MG63 (cell line): ENCODE measurements around the gene UBE2O. TPM values are rescaled to one million over a fixed set of nuclear protein-coding genes. Genes with fewer than 3 reads are reported as not detected.

Source experiments
- DNase-seq: peaks from one replicate; pipeline ENCODE4 v3.0.0-alpha.2; 2020
- H3K27me3 ChIP-seq: fragments of 250-450 bp; sonication (Bioruptor Pico); 2 replicates; pipeline ENCODE4 v1.5.1; 2020; ENCODE audit warnings: mild to moderate bottlenecking, moderate library complexity
- H3K36me3 ChIP-seq: fragments of 250-450 bp; sonication (Bioruptor Pico); 2 replicates; pipeline ENCODE4 v1.5.1; 2020; ENCODE audit warnings: mild to moderate bottlenecking, moderate library complexity
- H3K4me3 ChIP-seq: fragments of 250-450 bp; sonication (Bioruptor Pico); 2 replicates; pipeline ENCODE4 v1.5.1; 2020; ENCODE audit warnings: mild to moderate bottlenecking, moderate library complexity
- H3K9me3 ChIP-seq: fragments of 250-450 bp; sonication (Bioruptor Pico); 2 replicates; pipeline ENCODE4 v1.5.1; 2020; ENCODE audit warnings: mild to moderate bottlenecking, moderate library complexity
- total RNA-seq: library from RNA; depleted of rRNA; stranded (reverse); fragments of >200 nt; shearing (Covaris generic); gene quantifications from 2 replicates; pipeline ENCODE4 v1.2.3, GENCODE V29; 2014; ENCODE audit warnings: low replicate concordance; rRNA removed

UBE2O gene
- total RNA-seq = 19.7 and 32.7 TPM in 2 replicates

DNA sequence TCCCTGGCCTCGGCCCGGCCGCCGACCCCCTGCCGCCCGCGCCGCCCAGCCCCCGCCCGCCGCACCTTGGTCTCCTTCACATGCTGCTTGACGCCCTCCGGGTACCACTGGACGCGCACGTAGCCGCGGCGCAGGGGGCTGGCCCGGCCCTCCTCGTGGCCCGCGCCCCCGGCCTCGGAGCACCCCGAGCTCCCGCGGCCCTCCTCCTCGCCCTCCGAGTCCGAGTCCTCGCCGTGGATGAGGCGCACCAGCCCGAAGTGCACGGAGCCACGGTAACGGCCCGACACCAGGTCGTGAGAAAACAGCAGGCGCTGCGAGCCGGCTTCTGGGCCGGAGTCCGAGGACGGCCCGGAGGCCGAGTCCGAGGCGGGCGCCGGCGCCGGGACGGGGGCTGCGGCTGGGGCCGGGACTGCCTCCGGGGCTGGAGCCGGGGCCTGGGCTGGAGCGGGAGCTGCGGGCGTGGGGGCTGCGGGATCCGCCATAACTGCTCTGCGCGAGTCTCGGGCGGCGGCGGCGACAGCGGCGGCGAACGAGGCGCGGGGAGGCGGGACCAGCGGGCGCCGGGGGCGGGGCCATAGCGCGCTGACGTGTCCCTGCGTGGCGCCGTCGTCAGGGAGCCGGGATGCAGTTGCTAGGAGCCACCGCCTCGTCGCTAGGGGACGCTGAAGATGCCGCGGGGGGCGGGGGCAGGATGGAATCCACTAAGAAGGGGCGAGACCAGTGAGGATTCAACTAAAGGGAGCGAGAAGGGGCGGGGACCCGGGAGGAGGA, at the start of gene UBE2O:
Gene UBE2O (minus strand): TSS at position 493 of the 771 bp plus-strand sequence. CDS start 11 bp downstream, at position 482.
- Histone ChIP-seq H3K27me3 (no peaks in the 10 kb centered on the region), H3K9me3 (no peaks in the 10 kb centered on the region), H3K36me3 (peaks cover 7% of the 10 kb centered on the region; the same call in 1 of the 2 replicates), H3K4me3 (peak within 1 kb of the TSS; percentile 69)
- DNase-seq = peak; percentile 93

DNA sequence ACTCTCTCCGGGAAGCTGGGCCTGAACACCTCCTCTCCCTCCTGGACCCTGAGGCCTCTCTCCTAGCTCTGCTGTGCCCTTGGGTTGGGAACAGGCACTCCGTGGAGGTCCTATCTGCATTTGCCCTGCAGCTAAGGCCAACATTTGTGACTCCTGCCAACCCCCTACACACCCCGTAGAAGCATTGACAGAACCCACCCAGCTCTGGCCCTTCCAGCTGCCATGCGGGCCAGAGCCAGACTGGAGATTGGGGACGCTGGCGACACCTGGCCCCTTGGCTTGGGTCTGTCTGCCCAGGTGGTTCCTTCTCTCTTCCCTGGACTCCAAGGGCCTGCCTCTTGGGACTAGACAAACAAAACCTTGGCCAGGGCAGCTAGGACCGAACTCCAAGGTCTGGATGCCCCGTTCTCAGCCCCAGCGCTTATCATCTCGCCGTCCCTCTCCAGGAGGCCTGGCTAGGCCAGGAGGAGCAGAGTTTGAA, 48.9 kb upstream of the UBE2O start:
- H3K27me3 ChIP-seq = no peaks in the 10 kb centered on the region
- H3K9me3 ChIP-seq = no peaks in the 10 kb centered on the region
- H3K36me3 ChIP-seq = 0 out of 2 replicates have a peak, but pooled peaks cover 2% of the 10 kb centered on the region
- H3K4me3 ChIP-seq = peak overlapping the region; percentile 62
- no peak for DNase-seq

DNA sequence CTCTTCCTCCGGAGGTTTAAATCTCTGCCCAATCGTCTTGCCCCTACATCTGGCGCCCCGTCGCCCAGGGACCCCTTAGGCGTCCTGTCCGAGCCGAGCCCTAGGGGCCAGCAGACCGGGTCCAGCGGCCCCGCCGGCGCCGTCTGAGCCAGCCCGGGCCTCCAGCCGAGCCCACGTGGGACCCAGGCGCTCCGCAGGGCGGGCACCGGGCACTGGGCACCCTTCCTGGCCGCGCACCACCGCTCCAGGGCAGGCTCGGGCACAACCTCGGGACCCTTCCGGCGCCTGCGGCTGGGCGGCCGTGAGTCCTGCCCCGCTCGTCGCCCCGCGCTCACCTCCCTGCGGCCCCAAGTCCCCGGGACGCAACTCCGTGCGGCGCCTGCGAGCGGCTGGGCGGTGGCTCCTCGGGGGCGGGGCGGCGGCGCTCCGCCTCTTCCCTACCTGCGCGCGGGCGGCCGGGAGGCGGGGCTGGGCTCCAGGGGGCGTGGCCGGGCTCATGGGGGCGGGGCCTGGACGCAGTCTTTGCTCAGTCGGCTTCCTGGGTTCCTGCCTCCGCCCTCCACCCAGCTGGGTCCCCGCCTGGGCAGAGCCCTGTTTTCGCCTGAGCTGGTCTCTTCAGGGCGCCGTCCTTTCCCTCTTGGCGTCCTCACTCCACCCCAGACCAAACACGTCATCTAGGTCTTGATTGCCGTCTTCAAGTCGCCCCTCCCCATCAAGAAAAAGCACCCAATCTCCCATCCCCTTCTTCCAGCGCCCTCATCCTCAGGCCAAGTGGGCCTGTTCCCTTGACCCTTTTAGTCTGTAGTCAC, 48.3 kb upstream of the UBE2O start, which contains the start of gene RHBDF2:
Gene RHBDF2 (minus strand): TSS at position 406 of the 809 bp plus-strand sequence. CDS start 19,899 bp downstream, outside the sequence.
- no peaks in the 10 kb centered on the region for H3K9me3 ChIP-seq
- H3K4me3 ChIP-seq = peak within 1 kb of the TSS; percentile 62
- DNase-seq = peak; percentile 92
- 0 out of 2 replicates have a peak, but pooled peaks cover 2% of the 10 kb centered on the region for H3K36me3 ChIP-seq
- H3K27me3 ChIP-seq = no peaks in the 10 kb centered on the region

DNA sequence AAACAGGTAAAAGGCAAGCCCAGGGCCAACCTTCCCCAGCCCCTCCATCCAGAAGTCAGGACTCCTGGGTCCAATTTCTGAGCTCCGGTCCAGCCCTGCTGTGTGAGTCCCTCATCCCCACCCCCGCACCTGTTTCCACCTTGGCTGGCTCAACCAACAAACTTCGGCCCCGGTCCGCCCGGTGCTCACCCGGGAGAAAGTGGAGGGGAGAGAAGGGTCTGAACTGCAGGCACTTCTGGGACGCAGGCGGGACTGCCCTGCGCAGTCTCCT, 47.7 kb upstream of the UBE2O start:
- no peaks in the 10 kb centered on the region for H3K27me3 ChIP-seq
- H3K36me3 ChIP-seq = peaks cover 2% of the 10 kb centered on the region; the same call in 1 of the 2 replicates
- H3K4me3 ChIP-seq = peak overlapping the region; percentile 62
- no peaks in the 10 kb centered on the region for H3K9me3 ChIP-seq
- DNase-seq = no peak

DNA sequence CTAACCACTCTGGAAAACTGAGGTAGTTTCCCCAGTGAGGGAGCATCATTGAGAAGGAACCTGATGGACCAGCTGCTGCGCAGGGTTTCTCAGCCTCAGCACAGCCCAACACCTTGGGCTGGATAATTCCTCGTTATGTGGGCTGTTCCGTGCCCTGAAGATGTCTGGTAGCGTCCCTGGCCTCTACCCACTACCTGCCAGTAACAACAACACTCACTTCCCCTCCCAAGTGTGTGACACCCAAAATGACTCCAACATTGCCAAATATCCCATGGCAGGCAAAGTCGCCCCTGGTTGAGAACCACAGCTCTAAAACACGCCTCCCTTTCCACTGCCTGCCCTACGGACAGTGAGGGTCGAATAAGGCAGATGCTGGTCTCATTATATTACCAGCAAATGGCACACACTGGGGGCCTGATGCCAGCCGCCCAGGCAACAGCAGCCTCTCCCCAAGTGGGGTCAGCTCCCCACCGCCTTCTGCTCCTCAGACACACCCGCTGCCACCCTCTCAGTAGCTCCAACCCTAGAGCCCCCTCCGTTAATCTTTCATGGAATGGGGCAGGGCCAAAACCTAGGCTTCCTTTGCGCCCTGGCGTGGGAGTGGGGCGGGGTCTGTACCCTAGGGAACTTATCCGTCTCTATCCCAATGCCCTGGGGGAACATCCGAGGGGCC, 47.3 kb upstream of the UBE2O start:
- H3K27me3 ChIP-seq = no peaks in the 10 kb centered on the region
- H3K9me3 ChIP-seq = no peaks in the 10 kb centered on the region
- peaks cover 2% of the 10 kb centered on the region; the same call in 1 of the 2 replicates for H3K36me3 ChIP-seq
- no peak for DNase-seq
- peak overlapping the region; percentile 62 for H3K4me3 ChIP-seq

DNA sequence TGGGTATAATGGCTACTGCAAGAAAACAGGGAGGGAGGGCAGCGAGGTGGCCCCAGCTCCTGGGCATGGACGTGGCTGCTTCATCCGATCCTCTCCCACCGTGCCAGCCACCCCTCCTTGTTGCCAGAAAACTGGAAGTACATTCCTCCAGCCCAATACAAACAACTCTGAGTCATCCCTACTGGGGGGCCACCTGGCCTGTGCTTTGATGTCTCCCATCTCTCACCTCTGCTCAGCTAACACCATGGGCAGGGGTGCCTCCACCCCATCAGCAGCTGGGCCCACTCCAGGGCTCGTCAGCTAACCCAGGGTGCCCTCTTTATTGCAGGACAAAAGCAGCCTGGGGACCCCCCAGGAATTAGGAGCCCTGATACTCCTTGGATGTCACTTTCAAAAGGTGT, 46.3 kb upstream of the UBE2O start:
- Histone ChIP-seq H3K27me3 (no peaks in the 10 kb centered on the region), H3K4me3 (peak overlapping the region; percentile 62; the same call in 1 of the 2 replicates), H3K9me3 (no peaks in the 10 kb centered on the region), H3K36me3 (peaks cover 5% of the 10 kb centered on the region; the same call in 1 of the 2 replicates)
- DNase-seq = peak; percentile 59

DNA sequence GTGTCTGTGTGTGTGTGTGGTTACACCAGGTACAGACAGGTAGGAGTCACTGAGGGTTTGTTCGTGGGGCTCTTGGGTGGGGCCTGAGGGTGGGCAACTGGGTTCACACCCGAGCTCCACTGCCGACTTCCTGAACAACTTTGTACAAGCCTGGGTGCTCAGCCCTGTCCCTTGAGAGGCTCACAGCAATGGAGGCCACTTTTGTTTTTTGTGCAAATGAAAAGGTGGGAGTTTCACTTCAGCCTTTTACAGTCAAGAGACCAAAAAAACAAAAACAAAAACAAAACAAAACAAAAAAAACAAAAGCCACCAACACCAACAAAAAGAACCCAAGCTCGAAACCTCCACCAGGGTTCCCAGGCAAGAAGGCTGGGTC, 45.9 kb upstream of the UBE2O start:
- H3K9me3 ChIP-seq = no peaks in the 10 kb centered on the region

DNA sequence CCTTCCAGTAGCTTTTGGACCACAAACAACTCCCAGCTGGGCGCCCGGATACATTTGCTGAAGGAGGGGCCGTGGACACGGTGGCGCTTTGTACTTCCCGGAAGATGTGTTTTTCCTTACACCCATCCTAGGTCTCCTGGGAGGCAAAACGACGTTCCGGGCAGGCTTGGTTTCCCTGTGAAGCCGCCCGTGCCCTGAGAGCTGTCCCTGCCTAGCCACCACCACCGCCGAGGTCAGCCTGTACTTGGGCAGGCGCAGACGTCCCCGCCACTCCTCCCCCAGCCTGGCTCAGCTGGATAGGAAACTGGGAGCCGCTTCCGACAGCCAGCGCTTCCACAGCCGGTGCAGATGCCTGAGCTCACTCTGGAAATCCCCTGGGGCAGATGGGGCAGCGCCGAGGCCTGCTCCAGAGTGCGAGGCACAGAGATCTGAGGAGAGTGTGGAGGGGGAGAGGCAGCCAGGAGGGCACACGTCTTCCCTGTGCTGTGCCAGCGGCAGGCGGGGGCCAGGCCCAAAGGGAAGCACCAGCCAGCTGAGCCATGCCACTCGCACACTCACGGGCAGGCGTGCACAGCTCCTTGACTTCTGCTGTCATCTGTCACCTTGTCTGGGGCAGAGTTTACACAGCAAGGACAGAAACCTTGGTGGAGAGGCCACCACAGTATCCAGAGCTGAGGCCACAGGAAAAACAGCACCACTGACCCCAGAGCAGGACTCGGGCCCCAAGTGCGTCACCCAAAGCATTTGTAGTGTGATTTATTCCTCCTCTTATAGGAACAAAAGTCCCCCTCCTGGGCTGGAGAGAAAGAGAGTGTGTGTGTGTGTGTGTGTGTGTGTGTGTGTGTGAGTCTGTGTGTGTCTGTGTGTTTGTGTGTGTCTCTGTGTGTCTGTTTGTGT, 45.3 kb upstream of the UBE2O start:
- no peaks in the 10 kb centered on the region for H3K27me3 ChIP-seq
- DNase-seq = peak; percentile 84
- H3K4me3 ChIP-seq = no peak overlapping the region
- peaks cover 5% of the 10 kb centered on the region; the same call in 1 of the 2 replicates for H3K36me3 ChIP-seq
- H3K9me3 ChIP-seq = no peaks in the 10 kb centered on the region

More for the DNA sequence above, 45.9 kb upstream of the UBE2O start:
- no peak for DNase-seq
- Histone ChIP-seq H3K27me3 (no peaks in the 10 kb centered on the region), H3K36me3 (peaks cover 5% of the 10 kb centered on the region; the same call in 1 of the 2 replicates), H3K4me3 (no peak overlapping the region; the same call in 1 of the 2 replicates)

DNA sequence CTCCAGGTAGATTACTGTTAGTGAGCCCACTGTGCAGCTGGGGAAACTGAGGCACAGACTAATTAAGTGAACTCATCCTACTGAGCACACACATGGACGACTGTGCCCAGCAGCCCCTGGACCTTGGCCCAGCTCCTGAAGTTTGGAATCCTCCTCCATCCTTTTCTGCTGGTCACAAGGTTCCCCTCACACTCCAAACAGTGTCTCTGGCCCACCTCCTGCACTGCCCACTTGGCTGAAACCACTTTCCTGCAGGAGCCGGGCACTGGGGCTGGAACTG, 44.7 kb upstream of the UBE2O start:
- no peaks in the 10 kb centered on the region for H3K9me3 ChIP-seq
- no peak overlapping the region for H3K4me3 ChIP-seq
- peaks cover 5% of the 10 kb centered on the region; the same call in 1 of the 2 replicates for H3K36me3 ChIP-seq
- no peak for DNase-seq
- H3K27me3 ChIP-seq = no peaks in the 10 kb centered on the region

DNA sequence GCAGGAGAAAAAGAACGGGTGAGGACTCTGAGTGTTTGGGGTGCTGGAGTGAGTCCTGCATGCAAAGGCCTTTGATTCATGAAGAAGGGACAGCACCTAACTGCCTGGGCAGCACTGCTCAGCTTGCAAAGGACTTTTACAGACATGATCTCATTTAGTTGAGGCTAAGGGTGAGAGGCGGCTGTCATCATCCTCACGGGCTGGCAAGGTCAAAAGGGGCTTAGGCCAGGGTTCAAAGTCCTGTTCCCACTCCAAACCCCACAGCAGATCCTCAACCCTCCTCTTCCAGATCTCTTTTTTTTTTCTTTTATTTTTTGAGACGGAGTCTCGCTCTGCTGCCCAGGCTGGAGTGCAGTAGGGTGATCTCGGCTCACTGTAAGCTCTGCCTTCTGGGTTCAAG, 43.5 kb upstream of the UBE2O start:
- H3K27me3 ChIP-seq = no peaks in the 10 kb centered on the region
- no peak overlapping the region for H3K4me3 ChIP-seq
- H3K9me3 ChIP-seq = no peaks in the 10 kb centered on the region
- DNase-seq = no peak
- peaks cover 5% of the 10 kb centered on the region; the same call in 1 of the 2 replicates for H3K36me3 ChIP-seq

DNA sequence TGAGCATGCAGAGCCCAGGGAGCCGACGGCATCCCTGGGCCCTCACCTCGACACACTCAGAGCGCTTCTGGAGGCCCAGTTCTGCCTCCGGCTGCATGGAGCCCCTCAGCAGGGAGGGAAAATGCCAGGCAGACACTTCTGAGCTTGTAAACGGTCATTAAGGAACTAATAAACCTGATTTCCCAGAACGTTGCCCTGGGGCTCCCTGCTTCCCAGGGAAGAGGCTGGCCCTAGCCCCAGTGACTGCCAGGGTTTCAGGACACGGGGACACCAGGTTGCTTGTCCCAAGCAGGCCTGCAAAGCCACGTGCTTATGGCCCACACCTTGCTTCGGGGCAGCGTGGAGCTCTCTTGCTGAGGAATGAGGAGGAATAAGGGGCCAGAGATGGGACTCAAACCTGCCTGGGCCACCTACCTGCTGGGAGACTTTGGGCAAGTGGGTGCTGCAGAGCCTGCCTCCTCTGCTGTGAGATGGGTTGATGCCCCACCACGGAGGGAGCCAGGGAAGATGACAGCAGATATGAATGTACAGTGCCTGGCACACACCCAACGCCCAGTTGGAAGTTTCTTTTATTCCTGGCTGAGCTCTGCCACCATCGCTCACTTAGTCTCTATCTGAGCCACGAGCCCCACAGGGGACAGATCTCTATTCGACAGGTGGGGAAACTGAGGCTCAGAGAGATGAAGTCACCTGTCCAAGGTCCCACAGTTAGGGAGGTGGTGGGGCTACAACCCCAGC, 42.9 kb upstream of the UBE2O start:
- Histone ChIP-seq H3K36me3 (peaks cover 5% of the 10 kb centered on the region; the same call in 1 of the 2 replicates), H3K4me3 (no peak overlapping the region), H3K9me3 (no peaks in the 10 kb centered on the region), H3K27me3 (no peaks in the 10 kb centered on the region)
- peak; percentile 42 for DNase-seq

DNA sequence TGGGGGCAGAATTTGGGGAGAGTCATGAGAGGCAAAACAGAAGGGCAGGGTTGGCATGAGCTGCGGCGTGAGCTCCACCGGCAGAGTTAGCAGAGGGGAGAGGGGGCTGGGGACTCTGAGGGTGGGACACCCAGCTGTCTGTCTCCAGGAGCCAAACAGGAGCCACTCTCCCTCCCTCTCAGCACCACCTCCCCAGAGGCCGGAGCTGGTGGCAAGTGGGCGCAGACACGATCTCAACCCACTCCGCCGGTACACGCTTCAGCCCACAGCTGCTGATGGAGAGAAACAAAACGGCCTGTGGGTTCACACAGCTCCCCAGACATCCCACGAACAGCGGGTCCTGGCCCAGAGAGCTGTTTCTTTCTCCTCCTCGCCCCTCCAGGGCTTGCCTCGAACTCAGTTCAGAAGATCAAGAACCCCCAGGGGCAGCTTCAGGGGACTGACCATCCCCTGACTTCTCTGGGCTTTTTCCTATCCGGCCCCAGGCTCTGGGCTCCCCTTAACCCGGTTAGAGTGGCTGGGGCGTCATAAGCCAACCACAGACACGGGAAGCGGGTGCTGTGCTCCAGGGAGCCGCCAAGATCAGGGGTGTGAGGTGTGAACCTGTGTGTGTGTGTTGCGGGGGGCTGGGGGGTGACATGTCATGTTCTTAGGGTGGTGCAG, 40.7 kb upstream of the UBE2O start:
- H3K36me3 ChIP-seq = peaks cover 3% of the 10 kb centered on the region; the same call in 1 of the 2 replicates
- no peaks in the 10 kb centered on the region for H3K27me3 ChIP-seq
- DNase-seq = no peak
- H3K9me3 ChIP-seq = no peaks in the 10 kb centered on the region
- no peak overlapping the region for H3K4me3 ChIP-seq

DNA sequence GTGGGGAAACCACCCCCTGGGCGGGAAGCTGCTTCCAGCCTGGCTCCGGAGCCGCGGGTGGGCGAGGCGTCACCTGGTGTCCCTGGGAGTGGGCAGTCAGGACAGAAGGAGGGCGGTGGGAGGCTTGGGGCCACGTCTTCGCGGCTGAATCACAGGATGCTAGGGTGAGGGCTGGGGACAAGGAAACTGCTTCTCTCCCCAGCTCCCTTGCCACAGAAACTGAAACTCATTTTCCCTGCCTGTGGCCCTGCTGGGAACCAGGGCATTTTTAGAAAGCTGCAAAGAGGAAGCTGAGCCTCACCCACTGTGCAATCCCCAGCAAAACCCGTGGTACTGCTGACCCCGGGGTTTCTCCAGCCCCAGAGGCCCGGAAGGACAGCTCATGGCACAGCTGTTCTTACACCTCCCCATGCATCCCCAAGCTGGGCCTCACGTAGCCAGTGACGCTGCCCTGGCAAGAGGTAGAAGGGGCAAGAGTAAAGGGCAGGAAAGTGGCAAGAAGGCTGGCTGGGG, 40.1 kb upstream of the UBE2O start:
- H3K4me3 ChIP-seq = no peak overlapping the region
- H3K27me3 ChIP-seq = no peaks in the 10 kb centered on the region
- DNase-seq = peak; percentile 80
- peaks cover 3% of the 10 kb centered on the region; the same call in 1 of the 2 replicates for H3K36me3 ChIP-seq
- no peaks in the 10 kb centered on the region for H3K9me3 ChIP-seq

DNA sequence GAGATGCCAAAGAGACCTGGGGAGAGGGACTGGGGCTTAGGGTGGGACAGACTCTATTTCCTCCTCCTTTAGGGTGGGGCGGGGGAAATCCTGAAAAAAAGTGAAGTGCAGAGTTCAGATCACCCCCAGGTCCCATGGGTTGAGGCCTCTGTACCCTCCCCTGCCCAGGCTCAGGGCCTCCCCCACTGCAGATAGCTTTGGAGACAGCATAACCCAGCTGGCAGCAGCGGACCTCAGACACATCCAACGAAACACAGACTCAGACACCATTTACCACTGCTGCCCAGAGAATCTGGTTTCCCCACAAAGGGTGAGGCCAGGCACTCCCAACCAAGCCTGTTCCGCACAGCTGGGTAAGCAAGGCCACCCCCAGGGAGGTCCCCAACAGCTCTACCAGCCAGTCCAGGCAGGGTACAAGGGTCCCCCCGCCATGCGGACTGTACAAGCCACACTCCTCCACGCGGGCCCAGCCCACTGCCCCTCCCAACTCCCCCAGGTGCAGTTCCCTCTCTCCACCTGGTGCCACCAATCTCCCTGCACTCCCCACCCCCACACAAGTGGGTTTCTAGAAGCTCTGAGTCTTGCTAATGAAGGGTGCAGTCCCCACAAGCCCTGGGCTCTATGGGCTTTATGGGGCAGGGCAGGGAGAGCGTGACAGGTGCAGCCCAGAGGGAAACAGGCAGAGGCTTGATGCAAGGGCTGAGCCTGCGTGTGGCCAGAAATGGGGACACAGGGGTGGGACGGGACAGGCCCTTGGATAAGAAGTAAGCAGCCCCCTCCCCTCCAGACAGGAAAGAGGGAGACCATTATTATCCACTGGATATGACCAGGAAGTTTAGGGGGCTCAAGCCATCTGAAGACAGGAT, 39.4 kb upstream of the UBE2O start:
- no peaks in the 10 kb centered on the region for H3K27me3 ChIP-seq
- H3K9me3 ChIP-seq = no peaks in the 10 kb centered on the region
- H3K36me3 ChIP-seq = peaks cover 7% of the 10 kb centered on the region; the same call in 1 of the 2 replicates
- H3K4me3 ChIP-seq = no peak overlapping the region
- DNase-seq = no peak
